H1 (cell line): ENCODE data around the gene GOLGA6L25.
"Not testable (repeated sequence)": the region's sequence is repeated elsewhere in the genome, so short reads cannot be mapped to it uniquely, and the experiment has no call there.

Experiments used
- ATF3 ChIP-seq: IDR thresholded peaks from 2 replicates; pipeline ENCODE4 v1.6.1; 2011; ENCODE audit warnings: low read depth, mild to moderate bottlenecking, low read length; ENCODE audit not compliant: insufficient read depth
- CHD1 ChIP-seq: IDR thresholded peaks from 2 replicates; pipeline ENCODE4 v1.6.1; 2012; ENCODE audit warnings: low read depth, low read length, improper control_type of control experiment
- CTCF ChIP-seq, 3 experiments: IDR thresholded peaks; 1 replicate in 2 of 3; 2 replicates in 1 of 3; pipeline versions ENCODE4 v1.5.1 to v1.6.1; 2011; ENCODE audit warnings: low read length in 3 of 3, mild to moderate bottlenecking in 3 of 3, inconsistent platforms in 2 of 3, low read depth in 1 of 3, moderate library complexity in 1 of 3; ENCODE audit not compliant: insufficient read depth in 1 of 3; ENCODE audit errors: control extremely low read depth in 1 of 3
- EP300 ChIP-seq, 2 experiments: IDR thresholded peaks; 1 replicate in 1 of 2; 2 replicates in 1 of 2; pipeline ENCODE4 v1.6.1; 2011 to 2012; ENCODE audit warnings: low read depth in 2 of 2, low read length in 2 of 2, mild to moderate bottlenecking in 2 of 2, borderline replicate concordance in 1 of 2, inconsistent platforms in 1 of 2, moderate library complexity in 1 of 2
- EZH2 ChIP-seq: fragments of 200-600 bp; sonication (generic); IDR thresholded peaks from 2 replicates; pipeline ENCODE4 v1.7.1; 2012; ENCODE audit warnings: low read depth, mild to moderate bottlenecking, moderate library complexity, low read length, inconsistent platforms; ENCODE audit not compliant: severe bottlenecking
- GABPA ChIP-seq: IDR thresholded peaks from 2 replicates; pipeline ENCODE4 v1.6.1; 2011; ENCODE audit warnings: mild to moderate bottlenecking, low read length, moderate library complexity, borderline replicate concordance; ENCODE audit not compliant: insufficient read depth
- POLR2A ChIP-seq, 2 experiments: IDR thresholded peaks; 1 replicate in 1 of 2; 2 replicates in 1 of 2; pipeline ENCODE4 v1.6.1; 2011; ENCODE audit warnings: low read depth in 2 of 2, low read length in 2 of 2, mild to moderate bottlenecking in 2 of 2; ENCODE audit errors: control extremely low read depth in 1 of 2

- not testable (repeated sequence) for TF ChIP-seq POLR2A (IDR thresholded peaks at IDR 0.05; ENCODE audit: control extremely low read depth in 1 of 2, low read depth in 2 of 2, low read length in 2 of 2); GABPA; EP300 (IDR thresholded peaks at IDR 0.05; ENCODE audit: borderline replicate concordance in 1 of 2, low read depth in 2 of 2, low read length in 2 of 2); CHD1; EZH2; ATF3; CTCF (IDR thresholded peaks at IDR 0.05; ENCODE audit: control extremely low read depth in 1 of 3, insufficient read depth in 1 of 3, low read depth in 1 of 3, low read length in 3 of 3)
Measured at GRCh38 chr15:28532954-28533353, 20.4 kb upstream of the GOLGA6L25 start, which contains the start of gene GOLGA8G.
